SU-DHL-6 (cell line): Measurements from ENCODE around the gene LPAR1.

Experiments used
- H2AFZ ChIP-seq: fragments of 200-600 bp; sonication (generic); 2 replicates; pipeline ENCODE4 v1.6.1; 2014; ENCODE audit warnings: low read depth, mild to moderate bottlenecking, moderate library complexity, mixed read lengths, antibody characterized with exemption, low read length; ENCODE audit not compliant: severe bottlenecking
- H3F3A ChIP-seq: fragments of 200-600 bp; shearing (Covaris generic); 2 replicates; pipeline ENCODE4 v1.6.0; 2016; ENCODE audit warnings: antibody characterized with exemption, mild to moderate bottlenecking; ENCODE audit not compliant: insufficient read depth
- H3K27ac ChIP-seq: fragments of 200-600 bp; sonication (generic); 2 replicates; pipeline ENCODE4 v1.5.1; 2016; ENCODE audit warnings: low read depth, mild to moderate bottlenecking, low read length, moderate library complexity, mixed read lengths
- H3K27me3 ChIP-seq: fragments of 200-600 bp; sonication (generic), shearing (Covaris generic); 2 replicates; pipeline ENCODE4 v1.6.0; 2014; ENCODE audit warnings: mild to moderate bottlenecking, low read length
- H3K36me3 ChIP-seq: fragments of 200-600 bp; sonication (generic); 2 replicates; pipeline ENCODE4 v1.6.1; 2014; ENCODE audit warnings: mild to moderate bottlenecking, low read length, mixed read lengths
- H3K4me2 ChIP-seq: fragments of 300-600, 200-600 bp; shearing (Covaris generic), sonication (generic); 2 replicates; pipeline ENCODE4 v1.6.0; 2014; ENCODE audit warnings: low read length, low read depth, mild to moderate bottlenecking; ENCODE audit not compliant: poor library complexity, severe bottlenecking
- H3K4me3 ChIP-seq: fragments of 200-600 bp; sonication (generic); 2 replicates; pipeline ENCODE4 v1.5.1; 2014; ENCODE audit warnings: antibody characterized with exemption, low read length, mild to moderate bottlenecking, mixed read lengths; ENCODE audit not compliant: insufficient read depth, poor library complexity, severe bottlenecking
- H3K79me2 ChIP-seq: fragments of 200-600 bp; sonication (generic); 2 replicates; pipeline ENCODE4 v1.6.1; 2014; ENCODE audit warnings: mild to moderate bottlenecking, low read length, moderate library complexity; ENCODE audit not compliant: insufficient read depth
- H3K9ac ChIP-seq: fragments of 200-600 bp; sonication (generic); 2 replicates; pipeline ENCODE4 v1.7.0; 2014; ENCODE audit warnings: mild to moderate bottlenecking, low read length
- H3K9me2 ChIP-seq: fragments of 200-600 bp; sonication (generic); replicated peaks from 2 replicates; pipeline ENCODE4 v1.6.1; 2014; ENCODE audit warnings: low read length; ENCODE audit not compliant: insufficient read depth
- H3K9me3 ChIP-seq: fragments of 200-600 bp; sonication (generic); 2 replicates; pipeline ENCODE4 v1.6.1; 2014; ENCODE audit warnings: low read length, mixed read lengths; ENCODE audit not compliant: insufficient read depth
- H4K20me1 ChIP-seq: fragments of 200-600 bp; sonication (generic); 2 replicates; pipeline ENCODE4 v1.6.1; 2014; ENCODE audit warnings: low read depth, mild to moderate bottlenecking, antibody characterized with exemption, low read length, moderate library complexity, mixed read lengths
- EZH2phosphoT487 ChIP-seq: fragments of 200-600 bp; sonication (generic), shearing (Covaris generic); conservative IDR thresholded peaks from 2 replicates; pipeline ENCODE4 v1.6.1; 2018; ENCODE audit warnings: mild to moderate bottlenecking, antibody characterized with exemption, low read length, moderate library complexity, mixed read lengths
- TF ChIP-seq, protein P1 (sequence below): fragments of 200-600 bp; sonication (generic); IDR thresholded peaks from one replicate; pipeline ENCODE4 v1.5.1; 2017; ENCODE audit warnings: antibody characterized with exemption, mild to moderate bottlenecking, low read length, moderate library complexity; ENCODE audit not compliant: insufficient read depth, poor library complexity, severe bottlenecking

The LPAR1 gene

DNA sequence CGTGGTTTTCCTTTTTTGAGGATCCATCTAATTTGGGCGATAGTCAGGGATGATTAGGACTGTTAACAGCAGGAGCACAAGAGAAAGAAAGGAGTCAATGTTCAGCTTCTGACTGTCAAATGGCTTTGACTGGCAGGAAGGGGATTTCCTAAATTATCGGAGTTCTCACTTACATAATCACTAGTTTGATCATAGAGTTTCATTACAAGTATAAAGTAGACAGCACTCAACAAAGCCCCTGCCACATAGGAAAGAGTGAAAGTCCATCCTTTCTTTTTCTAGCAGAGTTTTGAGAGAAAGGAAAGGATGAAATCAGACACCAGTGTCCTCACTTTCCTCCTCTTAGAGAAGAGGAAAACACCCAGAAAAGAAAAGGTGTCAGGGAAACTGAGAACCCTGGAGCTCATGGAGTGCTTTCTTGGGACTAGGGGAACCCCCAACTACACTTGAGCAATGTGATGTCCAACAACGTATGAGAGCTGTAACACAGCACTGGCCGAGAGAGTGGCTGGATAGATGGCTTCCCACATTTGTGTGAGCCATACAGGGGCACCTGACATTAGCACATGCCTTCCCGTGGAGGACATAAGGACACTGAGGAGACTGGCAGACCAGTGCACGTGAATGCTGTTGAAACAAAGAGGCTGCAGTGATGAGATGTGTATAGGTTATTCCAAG lies 26.0 kb upstream of the LPAR1 start:
- H3K9ac ChIP-seq: no peak overlapping the region
- no peak overlapping the region for H2AFZ ChIP-seq
- H4K20me1 ChIP-seq: no peaks in the 10 kb centered on the region
- H3K9me3 ChIP-seq: no peaks in the 10 kb centered on the region
- H3K4me3 ChIP-seq: no peak overlapping the region
- H3K4me2 ChIP-seq: no peak overlapping the region
- H3K79me2 ChIP-seq: no peaks in the 10 kb centered on the region
- no peak overlapping the region for H3K27ac ChIP-seq
- TF ChIP-seq EZH2phosphoT487: no peak
- TF ChIP-seq, protein P1, sequence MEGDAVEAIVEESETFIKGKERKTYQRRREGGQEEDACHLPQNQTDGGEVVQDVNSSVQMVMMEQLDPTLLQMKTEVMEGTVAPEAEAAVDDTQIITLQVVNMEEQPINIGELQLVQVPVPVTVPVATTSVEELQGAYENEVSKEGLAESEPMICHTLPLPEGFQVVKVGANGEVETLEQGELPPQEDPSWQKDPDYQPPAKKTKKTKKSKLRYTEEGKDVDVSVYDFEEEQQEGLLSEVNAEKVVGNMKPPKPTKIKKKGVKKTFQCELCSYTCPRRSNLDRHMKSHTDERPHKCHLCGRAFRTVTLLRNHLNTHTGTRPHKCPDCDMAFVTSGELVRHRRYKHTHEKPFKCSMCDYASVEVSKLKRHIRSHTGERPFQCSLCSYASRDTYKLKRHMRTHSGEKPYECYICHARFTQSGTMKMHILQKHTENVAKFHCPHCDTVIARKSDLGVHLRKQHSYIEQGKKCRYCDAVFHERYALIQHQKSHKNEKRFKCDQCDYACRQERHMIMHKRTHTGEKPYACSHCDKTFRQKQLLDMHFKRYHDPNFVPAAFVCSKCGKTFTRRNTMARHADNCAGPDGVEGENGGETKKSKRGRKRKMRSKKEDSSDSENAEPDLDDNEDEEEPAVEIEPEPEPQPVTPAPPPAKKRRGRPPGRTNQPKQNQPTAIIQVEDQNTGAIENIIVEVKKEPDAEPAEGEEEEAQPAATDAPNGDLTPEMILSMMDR: no peak
- no peaks in the 10 kb centered on the region for H3K9me2 ChIP-seq
- H3F3A ChIP-seq: no peaks in the 10 kb centered on the region
- H3K27me3 ChIP-seq: no peaks in the 10 kb centered on the region
- no peaks in the 10 kb centered on the region for H3K36me3 ChIP-seq

DNA sequence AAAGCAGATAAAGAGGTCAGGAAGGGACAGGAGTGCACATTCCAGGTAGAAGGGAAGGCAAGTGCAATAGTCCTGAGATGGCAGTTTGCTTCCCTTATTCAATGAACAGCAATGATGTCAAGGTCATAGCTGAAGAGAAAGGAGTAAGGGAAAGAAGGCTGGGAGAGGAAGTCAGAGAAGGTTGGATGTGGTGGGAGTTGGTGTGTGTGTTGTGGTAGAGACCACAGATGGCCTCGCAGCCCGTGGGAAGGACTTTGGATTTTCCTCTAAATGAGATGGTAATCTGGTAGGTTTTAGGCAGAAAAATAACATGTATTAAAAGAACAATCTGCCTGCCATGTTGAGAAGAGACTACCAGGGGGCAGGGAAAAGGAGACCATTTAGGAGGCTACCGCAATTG lies 25.1 kb upstream of the LPAR1 start:
- Histone ChIP-seq H3K79me2 (no peaks in the 10 kb centered on the region), H3K4me3 (no peak overlapping the region), H3K27ac (no peak overlapping the region), H3F3A (no peaks in the 10 kb centered on the region), H3K9me3 (no peaks in the 10 kb centered on the region), H2AFZ (no peak overlapping the region), H3K4me2 (no peak overlapping the region), H3K27me3 (no peaks in the 10 kb centered on the region), H3K36me3 (no peaks in the 10 kb centered on the region), H4K20me1 (no peaks in the 10 kb centered on the region), H3K9me2 (no peaks in the 10 kb centered on the region), H3K9ac (no peak overlapping the region)
- TF ChIP-seq, protein P1: no peak
- TF ChIP-seq EZH2phosphoT487: no peak

DNA sequence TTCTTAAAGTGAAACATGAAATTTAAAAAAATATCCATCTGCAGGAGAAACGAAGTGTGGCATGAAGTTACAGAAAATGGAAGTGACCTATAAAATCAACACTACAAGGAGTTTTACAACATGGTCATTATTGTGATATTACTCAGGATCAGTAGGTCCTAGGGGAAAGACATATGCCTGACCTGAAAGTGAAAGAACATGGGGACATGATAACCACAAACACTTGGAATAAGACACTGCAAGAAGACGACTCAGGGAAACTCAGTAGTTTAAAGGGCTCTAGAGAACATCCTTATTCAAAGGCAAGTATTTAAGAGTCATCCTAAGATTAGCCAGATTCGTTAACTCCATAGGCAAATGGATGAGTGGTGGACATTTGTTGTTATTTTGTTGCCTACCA lies 19.9 kb upstream of the LPAR1 start:
- Histone ChIP-seq H3K4me3 (no peak overlapping the region), H2AFZ (no peak overlapping the region), H3K9me3 (no peaks in the 10 kb centered on the region), H3K27ac (no peak overlapping the region), H3K9me2 (no peaks in the 10 kb centered on the region), H3K79me2 (no peaks in the 10 kb centered on the region), H3K27me3 (no peaks in the 10 kb centered on the region), H3K36me3 (no peaks in the 10 kb centered on the region), H3K4me2 (no peak overlapping the region), H4K20me1 (no peaks in the 10 kb centered on the region), H3F3A (no peaks in the 10 kb centered on the region), H3K9ac (no peak overlapping the region)
- TF ChIP-seq, protein P1: no peak
- no peak for TF ChIP-seq EZH2phosphoT487
